Astrocyte (in vitro differentiated cells and primary cell): ENCODE data around the gene IGSF1. TPM values are rescaled to one million over a fixed set of nuclear protein-coding genes. Genes with fewer than 3 reads are reported as not detected.

Source experiments
- DNase-seq: peaks from one replicate; pipeline ENCODE4 v3.0.0-alpha.2; 2010; ENCODE audit warnings: low read depth
- FAIRE-seq: peaks from 2 replicates; lab custom pipeline; 2011; peaks lifted over from hg19 to GRCh38; lab: Jason Lieb, UNC
- H2AFZ ChIP-seq: 2 replicates; pipeline ENCODE4 v1.6.0; 2012; ENCODE audit warnings: low read depth, low read length, inconsistent platforms
- H3K27ac ChIP-seq: 2 replicates; pipeline ENCODE4 v1.5.1; 2011; ENCODE audit warnings: low read depth, low read length, inconsistent platforms
- H3K27me3 ChIP-seq: 2 replicates; pipeline ENCODE4 v1.6.0; 2011; ENCODE audit warnings: low read length, inconsistent platforms; ENCODE audit not compliant: insufficient read depth
- H3K36me3 ChIP-seq: 2 replicates; pipeline ENCODE4 v1.5.1; 2011; ENCODE audit warnings: low read length, inconsistent platforms; ENCODE audit not compliant: insufficient read depth
- H3K4me1 ChIP-seq: 2 replicates; pipeline ENCODE4 v1.5.1; 2011; ENCODE audit warnings: low read length, inconsistent platforms; ENCODE audit not compliant: insufficient read depth
- H3K4me2 ChIP-seq: 2 replicates; pipeline ENCODE4 v1.6.0; 2012; ENCODE audit warnings: low read length, inconsistent platforms
- H3K4me3 ChIP-seq: 2 replicates; pipeline ENCODE4 v1.5.1; 2011; ENCODE audit warnings: low read depth, mild to moderate bottlenecking, low read length, inconsistent platforms; ENCODE audit not compliant: insufficient read depth
- H3K79me2 ChIP-seq: 2 replicates; pipeline ENCODE4 v1.6.0; 2012; ENCODE audit warnings: mild to moderate bottlenecking, low read length, inconsistent platforms; ENCODE audit not compliant: insufficient read depth
- H3K9ac ChIP-seq: 2 replicates; pipeline ENCODE4 v1.6.0; 2012; ENCODE audit warnings: mild to moderate bottlenecking, low read length, inconsistent platforms
- H3K9me3 ChIP-seq: 2 replicates; pipeline ENCODE4 v1.5.1; 2012; ENCODE audit warnings: low read depth, mild to moderate bottlenecking, low read length, inconsistent platforms; ENCODE audit not compliant: insufficient read depth
- H4K20me1 ChIP-seq: 2 replicates; pipeline ENCODE4 v1.6.0; 2012; ENCODE audit warnings: low read length, inconsistent platforms; ENCODE audit not compliant: insufficient read depth
- H3K27ac Mint-ChIP-seq: one replicate; pipeline ENCODE4 v1.8.0; 2021; ENCODE audit warnings: mild to moderate bottlenecking, mixed read lengths; ENCODE audit not compliant: unreplicated experiment
- H3K27me3 Mint-ChIP-seq: one replicate; pipeline ENCODE4 v1.8.0; 2021; ENCODE audit warnings: low read depth, mixed read lengths; ENCODE audit not compliant: unreplicated experiment
- H3K36me3 Mint-ChIP-seq: one replicate; pipeline ENCODE4 v1.8.0; 2021; ENCODE audit warnings: low read depth, mixed read lengths; ENCODE audit not compliant: unreplicated experiment
- H3K4me1 Mint-ChIP-seq: one replicate; pipeline ENCODE4 v1.8.0; 2021; ENCODE audit warnings: low read depth, mixed read lengths; ENCODE audit not compliant: unreplicated experiment
- H3K4me3 Mint-ChIP-seq: one replicate; pipeline ENCODE4 v1.8.0; 2021; ENCODE audit warnings: mild to moderate bottlenecking, moderate library complexity, mixed read lengths; ENCODE audit not compliant: unreplicated experiment
- H3K9me3 Mint-ChIP-seq: one replicate; pipeline ENCODE4 v1.8.0; 2021; ENCODE audit warnings: mild to moderate bottlenecking, mixed read lengths; ENCODE audit not compliant: unreplicated experiment
- CTCF ChIP-seq: IDR thresholded peaks from 2 replicates; pipeline ENCODE4 v1.5.1; 2011; ENCODE audit warnings: low read depth, mild to moderate bottlenecking, inconsistent platforms, low read length, moderate library complexity; ENCODE audit not compliant: insufficient read depth
- EZH2 ChIP-seq: IDR thresholded peaks from 2 replicates; pipeline ENCODE4 v1.6.1; 2012; ENCODE audit warnings: mild to moderate bottlenecking, low read length, inconsistent platforms; ENCODE audit not compliant: insufficient read depth
- total RNA-seq: library from RNA; stranded (reverse); gene quantifications from 2 replicates; pipeline ENCODE4 v1.2.1, GENCODE V29; 2021

IGSF1 gene
- total RNA-seq, 1 donor from 2014 or later = 2.5 TPM

- no peaks in the 10 kb centered on the region for H3K4me1 Mint-ChIP-seq
Observed at GRCh38 chrX:131331152-131331551, 42.0 kb upstream of the IGSF1 start.

GRCh38 chrX:131330735-131331134 lies 41.6 kb upstream of the IGSF1 start:
- no peaks in the 10 kb centered on the region for H3K4me1 ChIP-seq
- no peaks in the 10 kb centered on the region for H3K27me3 Mint-ChIP-seq
- TF ChIP-seq CTCF = no peak
- no peak for TF ChIP-seq EZH2
- H3K9ac ChIP-seq = no peak overlapping the region
- H3K27me3 ChIP-seq = no peaks in the 10 kb centered on the region
- H3K4me2 ChIP-seq = no peak overlapping the region
- no peaks in the 10 kb centered on the region for H3K36me3 ChIP-seq
- no peaks in the 10 kb centered on the region for H3K36me3 Mint-ChIP-seq
- no peaks in the 10 kb centered on the region for H3K9me3 ChIP-seq
- no peak overlapping the region for H3K4me3 Mint-ChIP-seq
- FAIRE-seq = no peak
- no peak overlapping the region for H3K4me3 ChIP-seq
- no peak for DNase-seq
- no peaks in the 10 kb centered on the region for H3K4me1 Mint-ChIP-seq
- H4K20me1 ChIP-seq = no peaks in the 10 kb centered on the region
- no peaks in the 10 kb centered on the region for H3K79me2 ChIP-seq
- no peak overlapping the region for H3K27ac ChIP-seq
- no peak overlapping the region for H2AFZ ChIP-seq
- peaks cover 1% of the 10 kb centered on the region for H3K9me3 Mint-ChIP-seq
- no peak overlapping the region for H3K27ac Mint-ChIP-seq

More at GRCh38 chrX:131331152-131331551, 42.0 kb upstream of the IGSF1 start:
- no peak for DNase-seq
- no peak overlapping the region for H3K4me2 ChIP-seq
- peaks cover 1% of the 10 kb centered on the region for H3K9me3 Mint-ChIP-seq
- no peak overlapping the region for H3K4me3 ChIP-seq
- H3K27ac ChIP-seq = no peak overlapping the region
- no peak overlapping the region for H3K4me3 Mint-ChIP-seq
- H3K9me3 ChIP-seq = no peaks in the 10 kb centered on the region
- no peak overlapping the region for H2AFZ ChIP-seq
- H3K79me2 ChIP-seq = no peaks in the 10 kb centered on the region
- no peaks in the 10 kb centered on the region for H3K4me1 ChIP-seq
- no peaks in the 10 kb centered on the region for H3K36me3 Mint-ChIP-seq
- no peaks in the 10 kb centered on the region for H4K20me1 ChIP-seq
- FAIRE-seq = peak; percentile 39
- TF ChIP-seq CTCF (no peak), EZH2 (no peak)
- no peaks in the 10 kb centered on the region for H3K27me3 ChIP-seq
- no peaks in the 10 kb centered on the region for H3K27me3 Mint-ChIP-seq
- no peak overlapping the region for H3K27ac Mint-ChIP-seq
- H3K36me3 ChIP-seq = no peaks in the 10 kb centered on the region
- H3K9ac ChIP-seq = no peak overlapping the region

GRCh38 chrX:131322651-131323050 lies 33.5 kb upstream of the IGSF1 start:
- Mint-ChIP-seq H3K9me3 (no peaks in the 10 kb centered on the region), H3K4me1 (peaks cover 4% of the 10 kb centered on the region), H3K27ac (peak overlapping the region; percentile 74), H3K36me3 (no peaks in the 10 kb centered on the region), H3K27me3 (no peaks in the 10 kb centered on the region), H3K4me3 (no peak overlapping the region)
- Histone ChIP-seq H3K79me2 (no peaks in the 10 kb centered on the region), H4K20me1 (no peaks in the 10 kb centered on the region), H3K4me2 (no peak overlapping the region), H3K4me3 (no peak overlapping the region), H3K4me1 (no peaks in the 10 kb centered on the region), H2AFZ (no peak overlapping the region), H3K27ac (no peak overlapping the region), H3K27me3 (no peaks in the 10 kb centered on the region), H3K36me3 (no peaks in the 10 kb centered on the region), H3K9me3 (no peaks in the 10 kb centered on the region), H3K9ac (no peak overlapping the region)
- no peak for FAIRE-seq
- no peak for DNase-seq
- TF ChIP-seq EZH2 (no peak), CTCF (no peak)
